GM21528 (cell line): ENCODE data around the gene SEZ6.

Source experiments
- ATAC-seq: cut with Tn5 transposase; IDR thresholded peaks from one replicate; pipeline ENCODE4 v1.9.1; 2021; ENCODE audit warnings: mild to moderate bottlenecking, moderate library complexity; ENCODE audit not compliant: unreplicated experiment, low FRiP score

The SEZ6 gene

DNA sequence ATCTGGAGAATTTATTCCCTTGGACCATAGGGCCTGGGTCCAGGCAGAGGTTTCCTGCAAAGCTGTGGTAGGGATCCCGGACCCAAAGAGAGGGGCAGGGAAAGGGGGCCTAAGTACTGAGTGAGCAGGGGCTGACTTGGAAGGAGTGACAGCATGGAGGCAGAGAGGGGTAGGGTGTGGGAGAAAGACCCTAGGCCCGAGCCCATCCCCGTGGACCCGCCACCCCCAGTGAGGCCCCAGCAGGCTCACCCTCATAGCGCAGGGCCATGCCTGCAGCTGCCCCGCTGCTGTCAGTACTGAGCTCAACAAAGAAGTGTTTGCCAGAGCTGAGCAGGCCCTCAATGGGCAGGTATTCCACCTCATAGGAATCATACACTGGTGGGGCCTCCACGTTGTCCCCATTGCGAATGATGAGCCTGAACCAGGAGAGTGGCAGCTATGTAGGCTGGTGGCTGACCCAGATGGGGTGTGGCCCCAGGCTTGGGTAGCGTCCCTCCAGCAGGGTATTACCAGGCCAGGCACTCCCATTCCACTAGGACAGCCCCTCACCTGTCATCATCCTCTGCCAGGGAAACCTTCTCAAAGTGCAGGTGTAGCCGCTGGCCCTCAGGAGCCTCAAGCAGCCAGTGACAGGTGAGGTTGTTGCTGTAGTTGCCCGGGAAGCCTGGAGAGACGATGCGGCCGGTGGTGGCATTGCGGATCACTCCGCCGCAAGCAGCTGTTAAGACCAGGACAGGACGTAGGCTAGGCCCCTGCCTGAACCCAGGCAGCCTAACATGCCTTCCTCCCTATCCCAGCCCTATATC, 45.4 kb downstream of the SEZ6 start:
- no peak for ATAC-seq

DNA sequence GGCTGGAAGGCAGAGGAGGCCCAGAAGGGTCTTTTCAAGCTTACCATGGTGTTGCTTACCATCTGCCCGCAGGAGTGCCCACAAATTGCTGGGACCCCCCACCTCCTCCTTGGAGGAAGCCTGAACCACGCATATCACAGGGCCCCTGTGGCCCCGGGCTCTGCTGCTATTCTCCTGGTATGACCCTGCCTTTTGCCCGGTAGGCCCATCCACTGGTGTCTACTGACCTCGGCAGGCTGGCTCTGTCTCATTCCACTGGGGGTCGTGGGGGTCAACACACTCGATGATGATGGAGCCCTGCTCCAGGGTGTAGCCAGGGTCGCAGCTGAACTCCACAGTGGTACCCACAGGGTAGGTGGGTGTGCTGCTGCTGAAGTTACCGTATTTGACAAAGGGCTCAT, 46.4 kb downstream of the SEZ6 start:
- no peak for ATAC-seq

DNA sequence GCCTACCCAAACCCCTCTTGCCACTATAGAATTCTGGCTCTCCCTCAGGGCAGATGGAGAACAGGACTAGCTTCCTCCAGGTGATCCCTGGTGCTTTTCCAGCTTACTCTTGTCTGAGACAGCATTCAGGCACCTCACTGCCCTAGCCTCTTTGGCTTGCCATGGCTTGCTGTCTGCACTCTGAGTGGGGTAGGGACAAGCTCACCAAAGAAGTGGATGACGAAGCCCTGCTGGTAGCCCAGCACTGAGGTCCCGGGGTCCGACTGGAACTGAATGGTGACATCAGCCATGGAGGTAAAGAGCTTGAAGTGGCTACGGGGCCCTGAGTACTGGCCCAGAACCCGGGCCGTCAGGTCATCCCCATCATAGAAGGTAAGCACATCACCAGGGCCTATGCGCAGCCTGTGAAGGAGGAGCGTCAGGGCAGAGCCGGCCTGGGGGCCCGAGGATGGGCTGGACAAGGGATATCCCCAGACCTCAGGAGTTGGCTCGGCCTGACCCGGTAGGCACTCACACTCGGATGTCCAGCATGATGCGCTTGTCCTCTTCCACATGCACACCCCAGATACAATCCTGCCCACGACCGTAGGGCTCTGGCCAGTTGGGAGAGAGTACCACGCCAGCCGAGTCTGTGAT, 46.9 kb downstream of the SEZ6 start:
- ATAC-seq: no peak

DNA sequence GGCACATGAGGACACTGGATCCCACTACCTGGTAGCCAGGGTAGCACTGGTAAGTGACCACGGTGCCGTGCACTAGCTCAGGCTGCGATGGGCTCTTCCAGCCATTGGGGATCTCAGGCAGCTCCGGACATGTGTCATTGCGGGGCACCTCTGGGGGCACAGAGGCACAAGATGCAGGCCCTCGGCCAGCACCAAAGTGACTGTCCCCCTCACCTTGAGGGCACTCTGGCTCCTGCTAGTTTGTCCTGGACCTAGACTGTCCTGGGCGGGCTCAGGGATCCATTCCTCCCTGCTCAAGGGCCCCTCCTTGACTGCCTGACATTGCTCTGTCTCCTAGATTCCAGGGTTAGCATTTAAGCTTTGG, 47.9 kb downstream of the SEZ6 start:
- ATAC-seq: no peak

DNA sequence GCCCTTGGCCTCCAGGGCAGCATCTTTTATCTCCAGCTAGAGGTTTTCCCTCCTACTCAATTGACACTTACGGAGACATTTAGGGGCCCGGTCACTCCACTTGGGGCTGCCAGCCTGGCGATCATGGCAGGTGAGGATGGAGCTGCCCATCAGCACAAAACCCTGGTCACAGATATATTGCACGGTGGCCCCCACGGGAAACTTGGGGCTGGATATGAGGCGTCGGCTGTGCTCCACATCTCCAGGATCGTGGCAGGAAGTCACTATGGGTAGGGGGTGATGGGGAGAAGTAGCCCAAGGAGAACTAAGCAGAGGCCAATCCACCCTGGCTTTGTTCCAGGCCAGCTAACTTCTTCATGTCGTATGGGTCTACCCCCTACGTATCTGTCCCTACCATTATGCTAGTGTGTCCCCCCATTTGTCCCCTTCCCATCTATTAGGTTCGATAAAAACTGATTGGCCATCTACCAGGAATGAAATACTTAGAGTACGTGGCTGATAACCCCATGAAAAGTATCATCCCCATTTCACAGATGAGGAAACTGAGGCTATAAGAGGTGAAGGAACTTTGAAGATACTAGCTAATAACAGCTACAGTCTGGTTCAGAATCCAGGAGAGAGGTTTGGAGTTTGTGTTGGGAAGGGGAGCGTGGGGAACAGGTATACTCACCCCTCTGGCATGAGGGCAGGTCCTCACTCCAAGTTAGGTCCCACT, 48.4 kb downstream of the SEZ6 start:
- no peak for ATAC-seq

DNA sequence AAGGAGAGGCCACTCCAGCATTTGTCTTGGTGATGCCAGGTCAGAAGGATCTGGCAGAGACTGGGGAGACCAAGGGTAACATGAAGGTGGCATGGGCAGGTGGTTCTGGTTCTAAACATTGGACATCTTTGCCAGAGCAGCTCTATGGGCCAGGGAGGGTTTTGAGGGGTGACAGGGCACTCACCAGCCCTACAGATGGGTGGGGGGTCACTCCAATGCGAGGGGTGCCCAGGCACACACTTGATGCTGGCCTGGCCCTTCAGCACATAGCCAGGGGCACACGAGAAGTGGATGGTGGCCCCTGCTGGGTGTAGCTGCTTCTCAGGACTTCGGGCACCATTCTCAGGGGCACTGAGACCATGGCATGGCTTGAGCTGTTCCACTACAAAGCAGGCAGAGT, 49.0 kb downstream of the SEZ6 start:
- no peak for ATAC-seq

DNA sequence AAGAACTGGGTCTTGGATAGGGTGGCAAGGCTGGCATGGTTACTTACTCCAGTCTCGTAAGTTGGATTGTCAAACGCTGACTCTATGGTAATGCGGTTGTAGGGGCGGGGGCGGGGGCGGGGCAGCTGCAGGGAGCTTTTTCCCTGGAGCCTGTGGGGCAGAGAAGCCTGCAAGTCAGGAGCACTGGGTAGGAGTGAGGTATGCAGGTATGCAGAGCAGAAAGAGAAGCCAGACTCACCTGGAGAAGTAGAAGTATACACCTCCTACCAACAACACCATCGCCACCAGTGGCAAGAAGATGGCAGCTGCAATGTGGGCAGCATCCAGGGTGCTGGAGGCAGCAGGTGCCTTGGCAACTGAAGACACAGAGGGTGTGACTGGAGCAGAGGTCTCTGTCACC, 49.7 kb downstream of the SEZ6 start:
- ATAC-seq: no peak

DNA sequence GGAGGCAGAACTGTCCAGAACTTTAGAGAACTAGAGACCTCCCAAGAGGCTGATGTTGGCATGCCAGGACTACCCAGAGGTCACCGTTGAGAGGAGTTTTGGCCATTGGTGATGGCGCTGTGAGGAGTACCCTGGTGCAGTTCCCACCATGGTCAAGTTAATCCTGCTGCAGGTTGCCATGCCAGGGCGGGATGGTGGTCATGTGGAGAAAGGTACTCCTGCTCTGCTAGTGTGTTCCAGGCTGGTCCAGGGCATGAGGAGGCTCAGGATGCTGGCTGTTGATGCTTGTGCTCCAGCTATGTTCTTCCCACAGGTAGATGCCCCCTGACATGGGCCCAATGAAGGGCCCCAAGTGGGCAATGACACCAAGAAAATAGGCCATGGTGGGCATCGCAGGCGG, 50.4 kb downstream of the SEZ6 start:
- no peak for ATAC-seq

DNA sequence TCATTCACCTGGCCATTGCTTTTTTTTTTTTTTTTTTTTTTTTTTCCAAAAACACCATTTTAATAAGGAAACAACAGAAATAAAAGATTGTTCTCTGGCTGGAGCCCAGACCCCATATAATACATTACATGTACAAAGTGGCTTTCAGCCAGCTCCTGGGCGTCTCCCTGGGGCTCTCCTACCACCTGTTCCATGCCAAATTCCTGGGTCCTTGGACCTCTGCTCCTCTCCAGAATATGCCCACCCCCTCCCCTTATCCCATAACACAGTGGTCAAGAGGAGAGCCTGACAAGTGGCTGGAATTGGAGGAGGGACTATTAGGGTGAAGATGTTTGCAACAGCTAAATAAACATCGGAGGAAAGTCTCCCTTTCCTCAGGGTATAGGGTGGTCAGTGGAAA, 50.9 kb downstream of the SEZ6 start:
- ATAC-seq: no peak

DNA sequence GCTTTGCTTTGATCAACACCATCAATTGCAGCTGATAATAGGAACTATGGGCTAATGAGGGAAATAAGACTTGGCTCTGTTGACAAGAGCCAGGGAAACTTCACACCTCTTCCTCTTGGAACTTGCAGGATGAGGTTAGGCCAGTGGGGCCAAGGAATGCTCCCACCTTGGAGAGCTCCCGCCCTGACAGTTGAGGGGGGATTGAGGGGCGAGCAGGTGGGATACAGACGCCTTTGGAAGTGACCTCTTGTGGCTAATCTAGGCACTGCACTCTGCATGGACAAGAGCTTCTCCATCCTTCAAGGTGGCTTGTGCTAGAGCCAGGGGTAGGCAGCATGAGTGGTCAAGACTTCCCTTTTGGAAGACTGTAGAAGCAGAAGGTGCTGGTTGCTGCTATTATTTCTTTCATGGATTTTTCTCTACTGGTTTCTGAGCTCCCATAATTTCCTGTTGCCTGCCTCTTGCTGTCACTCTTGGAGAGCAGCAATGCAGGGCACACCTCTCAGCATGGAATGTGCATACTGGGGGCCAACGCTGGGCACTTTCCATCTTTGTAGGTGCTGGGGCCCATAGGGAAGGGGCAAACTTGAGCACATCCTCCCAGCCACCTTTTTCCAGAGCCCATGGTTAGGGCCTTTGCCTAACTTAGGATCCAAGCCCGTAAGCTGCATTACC, 52.3 kb downstream of the SEZ6 start:
- ATAC-seq: no peak

DNA sequence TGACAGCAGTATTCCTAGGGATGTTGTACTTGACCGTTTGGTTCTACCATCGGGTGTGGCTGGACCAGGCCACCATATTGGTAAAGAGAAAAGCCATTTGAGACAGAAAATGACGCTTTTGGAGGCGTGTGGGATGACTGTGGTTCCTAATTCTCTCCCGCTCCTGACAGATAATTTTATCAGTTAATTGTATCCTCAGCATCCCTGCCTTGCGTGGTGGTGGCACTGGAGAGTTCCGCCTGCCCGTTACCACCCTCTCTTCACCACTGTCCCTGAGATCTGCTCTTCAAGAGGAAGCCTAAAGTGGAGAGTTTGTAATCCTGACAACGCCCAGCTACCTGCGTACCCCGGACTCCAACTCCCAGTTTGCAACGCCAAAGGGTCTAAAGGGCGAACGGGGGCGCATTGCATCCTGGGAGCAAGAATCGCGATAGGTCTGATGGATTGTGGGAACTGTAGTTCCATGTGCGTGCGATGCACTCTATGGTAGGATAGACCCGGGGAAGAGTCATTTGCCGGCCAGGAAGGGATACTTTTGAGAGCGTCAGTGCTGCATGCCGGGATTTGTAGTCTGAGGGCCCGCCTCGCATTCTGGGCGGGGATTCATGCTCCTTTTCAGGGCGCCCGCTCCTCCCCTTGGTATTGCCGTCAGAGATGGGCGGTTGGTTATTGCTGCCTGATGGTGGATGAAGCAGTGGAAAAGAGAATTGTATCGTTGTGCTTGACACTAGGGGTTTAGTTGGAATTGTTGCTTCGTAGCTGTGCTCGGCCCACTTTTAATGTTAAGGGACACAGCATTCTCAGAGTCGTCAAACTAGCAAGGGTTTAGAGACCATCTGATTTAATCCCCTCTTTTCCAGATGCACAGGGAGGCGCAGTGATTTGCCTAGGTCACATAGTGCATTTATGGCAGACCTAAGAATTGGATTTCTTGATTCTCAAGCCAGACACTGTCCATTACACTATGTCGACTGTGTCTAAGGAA, 53.5 kb downstream of the SEZ6 start:
- peak; percentile 58 for ATAC-seq

DNA sequence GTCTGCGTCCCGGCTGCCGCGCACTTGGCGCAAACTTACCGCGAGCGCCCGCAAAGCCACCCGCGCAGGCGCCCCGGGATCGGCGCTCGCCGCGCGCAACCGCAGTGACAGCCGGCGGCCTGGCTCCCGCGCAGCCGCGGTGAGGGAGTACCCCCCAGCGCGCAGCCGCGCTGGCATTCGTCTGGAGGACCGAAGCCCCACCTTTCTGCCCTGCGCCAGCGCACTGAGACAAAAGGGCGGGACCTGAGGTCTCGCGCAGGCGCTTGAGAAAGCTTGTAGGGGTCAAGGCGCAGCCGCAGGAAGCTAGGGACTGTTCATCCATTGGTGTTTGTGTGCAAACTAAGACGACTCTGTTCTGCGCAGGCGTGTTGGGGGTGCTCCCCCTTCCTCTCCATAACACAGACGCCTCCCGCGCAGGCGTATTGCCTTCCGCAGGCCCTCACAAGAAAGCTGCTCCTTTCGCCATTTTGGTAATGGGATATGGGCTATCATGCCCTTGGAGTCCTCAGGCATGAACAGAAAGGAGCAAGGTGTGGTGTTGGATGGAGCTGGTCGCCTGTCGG, 54.3 kb downstream of the SEZ6 start, which contains the start of gene PHF12:
TSS of gene PHF12 (minus strand) at position 91 of the 563 bp plus-strand sequence. CDS start 558 bp downstream, outside the sequence.
- ATAC-seq: peak; percentile 46

DNA sequence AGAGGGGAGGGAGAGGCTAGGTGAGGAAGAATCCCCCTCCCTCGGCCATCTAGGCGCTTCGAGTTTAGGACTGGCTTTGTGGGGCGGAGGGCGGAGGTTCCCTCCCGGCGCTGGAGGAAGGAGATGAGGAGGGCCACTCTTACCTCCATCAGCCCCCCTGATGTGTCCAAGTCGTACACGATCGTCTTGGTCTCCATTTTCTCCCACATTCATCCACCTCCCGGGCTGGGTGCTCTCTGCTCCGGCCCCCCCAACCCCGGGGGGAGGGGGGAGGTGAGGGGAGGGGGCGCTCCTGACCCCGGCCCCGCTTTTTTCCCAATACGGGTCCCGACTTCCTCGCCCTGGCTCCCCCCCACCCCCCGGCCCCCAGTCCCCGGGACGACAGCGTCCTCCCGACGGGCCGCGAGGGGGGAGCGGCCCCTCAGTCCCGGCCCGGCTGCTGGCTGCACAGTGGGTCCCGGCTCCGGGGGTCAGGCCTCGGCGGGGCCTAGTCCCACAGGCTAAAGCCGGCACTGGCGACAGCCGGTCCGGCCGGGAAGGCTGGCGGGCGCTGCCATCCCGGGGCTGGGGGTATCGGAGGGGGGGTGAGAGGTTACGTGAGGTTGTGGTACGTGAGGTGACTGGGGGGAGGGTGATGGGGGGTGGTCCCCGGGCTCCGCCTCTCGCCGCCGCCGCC, 54.9 kb downstream of the SEZ6 start:
- no peak for ATAC-seq

DNA sequence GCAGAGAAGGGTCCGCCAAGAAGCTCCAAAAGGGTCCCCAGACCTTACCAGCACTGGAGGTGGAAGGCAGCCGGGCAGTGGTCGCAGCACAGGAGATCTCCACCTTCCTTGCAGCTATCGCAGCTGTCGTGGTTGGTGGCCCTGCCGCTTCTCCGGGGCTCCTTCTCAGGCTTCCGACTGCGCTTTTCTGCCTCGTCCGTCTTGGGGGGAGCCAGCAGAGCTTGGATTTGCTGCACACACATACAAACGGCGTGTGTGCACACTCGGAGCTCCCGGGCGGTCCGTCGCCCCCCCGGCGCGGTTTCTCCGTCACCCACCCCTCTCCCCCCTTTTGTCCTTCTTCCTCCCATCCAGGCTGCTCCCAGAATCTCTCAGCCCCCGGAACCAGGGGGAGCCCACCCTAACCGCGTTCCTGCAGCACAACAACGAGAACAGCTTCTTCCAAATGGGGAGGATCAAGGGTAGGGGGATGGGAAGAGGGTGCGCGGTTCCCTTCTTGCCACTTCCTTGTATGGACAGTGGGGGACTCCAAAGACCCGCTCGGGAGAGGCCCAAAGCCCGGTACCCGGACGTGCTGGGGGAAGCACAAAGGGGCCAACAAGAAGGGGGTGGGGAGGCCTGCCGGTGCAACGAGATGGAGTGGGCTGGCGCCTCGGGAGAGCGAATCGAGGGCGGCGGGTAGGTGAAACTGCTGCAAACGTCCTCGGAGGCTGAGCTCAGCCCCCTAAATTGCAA, 55.6 kb downstream of the SEZ6 start:
- no peak for ATAC-seq

DNA sequence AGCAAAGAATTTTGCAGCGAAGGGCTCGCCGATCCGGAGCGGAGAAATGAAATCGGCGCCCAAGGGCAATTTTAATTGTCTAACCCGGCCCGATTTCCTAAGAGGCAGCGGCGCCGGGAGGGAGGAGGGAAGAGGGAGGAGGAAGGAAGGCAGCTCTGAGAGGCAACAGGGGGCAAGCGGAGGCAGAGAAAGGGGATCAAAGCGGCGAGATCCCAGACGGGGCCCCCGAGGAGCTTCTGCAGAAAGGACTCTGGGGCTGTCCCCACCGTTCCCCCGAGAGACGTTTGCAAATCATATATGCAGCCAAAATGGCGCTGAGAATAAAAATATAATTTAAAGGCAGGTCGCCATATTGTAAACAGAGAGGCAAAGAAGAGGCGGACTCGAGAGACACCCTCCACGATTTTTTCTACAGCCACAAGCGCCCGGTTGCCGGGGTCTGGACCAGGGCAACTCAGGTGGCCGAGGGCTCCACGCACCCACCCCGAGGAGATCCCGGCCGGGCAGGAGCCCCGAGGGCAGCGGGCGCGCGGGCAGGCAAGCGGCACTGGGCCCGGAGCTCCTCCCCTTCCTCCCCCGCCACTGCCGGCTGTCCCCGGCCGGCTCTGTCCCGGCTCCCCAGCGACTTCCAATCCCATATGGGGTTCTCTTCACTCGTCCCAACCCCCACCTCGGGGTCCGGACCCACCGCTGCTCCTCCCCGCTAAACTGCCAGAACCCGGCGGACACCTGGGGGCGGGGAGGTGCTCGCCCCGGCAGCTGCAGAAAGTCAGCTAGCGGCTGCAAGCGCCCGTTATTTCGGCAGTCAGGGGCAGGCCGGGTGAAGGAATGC, 56.4 kb downstream of the SEZ6 start:
- no peak for ATAC-seq

DNA sequence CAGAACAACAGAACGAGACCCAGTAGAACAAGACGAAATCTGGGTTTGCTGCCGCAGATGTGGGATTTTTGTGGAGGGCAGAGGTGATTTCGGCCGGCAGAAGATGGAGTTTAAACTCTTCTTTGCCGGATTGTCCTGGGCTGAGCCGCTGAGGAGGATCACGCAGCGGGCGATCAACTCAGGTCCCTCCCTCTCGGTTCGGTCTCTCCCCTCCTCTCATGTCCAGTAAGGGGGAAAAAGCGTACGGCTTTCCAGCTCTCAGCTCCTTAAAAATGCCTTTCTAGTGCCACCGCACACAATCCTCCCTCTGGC, 57.0 kb downstream of the SEZ6 start:
- no peak for ATAC-seq

DNA sequence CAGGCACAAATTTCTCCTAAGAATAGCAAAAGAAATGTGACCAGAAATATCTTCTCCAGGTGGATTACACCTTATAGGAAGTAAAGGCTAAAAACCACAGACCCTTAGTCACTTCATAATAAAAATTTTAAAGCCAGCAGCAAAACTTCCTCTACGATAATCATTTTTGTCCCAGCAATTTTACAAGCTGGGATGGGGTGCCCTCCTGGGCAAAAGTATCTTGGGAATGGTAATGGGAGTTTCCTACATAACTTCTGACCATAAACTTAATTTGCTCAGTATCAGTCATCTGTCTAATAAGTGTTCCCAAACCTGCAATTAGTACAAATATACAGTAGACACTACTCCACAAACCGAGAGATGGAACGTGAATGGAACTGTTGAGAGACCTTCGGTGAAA, 57.5 kb downstream of the SEZ6 start:
- ATAC-seq: no peak

DNA sequence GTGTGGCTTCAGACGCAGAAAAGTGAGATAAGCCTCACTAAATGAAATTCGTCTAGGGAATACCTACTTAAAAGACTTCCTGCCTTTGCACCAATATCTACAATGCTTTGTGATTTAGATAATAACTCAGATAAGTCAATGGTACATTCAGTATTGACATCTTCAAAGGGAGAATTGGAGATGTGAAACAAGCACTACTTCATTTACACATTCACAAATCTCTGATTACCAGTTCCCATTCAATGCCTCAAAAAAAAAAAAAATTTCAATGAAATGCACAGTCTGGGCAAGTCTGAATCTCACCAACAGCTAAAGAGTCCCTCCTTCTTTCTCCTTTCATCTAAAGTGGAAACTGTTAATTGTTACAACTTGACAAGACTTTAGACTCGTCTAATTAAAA, 58.2 kb downstream of the SEZ6 start:
- ATAC-seq: no peak
